Stimulated activated CD8-positive, alpha-beta memory T cell treated with anti-CD3 and anti-CD28 coated beads, Interleukin-2, amount 100 ng/mL, for 1 hour (primary cell): ENCODE data around the gene POLA2.

Source experiments
- DNase-seq, 2 donors: peaks; one replicate each; pipeline ENCODE4 v3.0.0-alpha.2; 2020; ENCODE audit warnings: low read depth in 2 of 2

Gene POLA2

GRCh38 chr11:65334696-65335295, 73.0 kb downstream of the POLA2 start:
- DNase-seq: no peak

GRCh38 chr11:65338676-65339075, 76.9 kb downstream of the POLA2 start:
- no peak for DNase-seq

GRCh38 chr11:65340226-65340625, 78.5 kb downstream of the POLA2 start:
- DNase-seq: no peak

GRCh38 chr11:65341856-65342255, 80.1 kb downstream of the POLA2 start:
- no peak for DNase-seq
